ENCODE data around the gene TGFBR3L. TPM values are rescaled to one million over a fixed set of nuclear protein-coding genes. Genes with fewer than 3 reads are reported as not detected.

Gene TGFBR3L
- total and polyA plus RNA-seq, 5 donors, result 2.4 to 17.6 (median 12.9) TPM

DNA sequence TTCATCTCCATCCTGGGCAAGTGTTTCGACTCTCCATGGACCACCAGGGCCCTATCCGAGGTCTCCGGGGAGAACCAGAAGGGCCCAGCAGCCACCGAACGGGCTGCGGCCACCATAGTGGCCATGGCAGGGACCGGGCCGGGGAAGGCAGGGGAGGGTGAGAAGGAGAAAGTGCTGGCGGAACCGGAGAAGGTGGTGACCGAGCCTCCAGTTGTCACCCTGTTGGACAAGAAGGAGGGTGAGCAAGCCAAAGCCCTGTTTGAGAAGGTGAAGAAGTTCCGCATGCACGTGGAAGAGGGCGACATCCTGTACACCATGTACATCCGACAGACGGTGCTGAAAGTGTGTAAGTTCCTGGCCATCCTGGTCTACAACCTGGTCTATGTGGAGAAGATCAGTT is 15.7 kb upstream of the TGFBR3L start:
- Histone ChIP-seq H3K4me1 (ENCODE audit: control insufficient read depth, insufficient read depth, low read length) (no peaks in the 10 kb centered on the region), H3K9me3 (ENCODE audit: control insufficient read depth, low read length) (no peaks in the 10 kb centered on the region), H3K27me3 (ENCODE audit: control insufficient read depth, insufficient read depth) (no peaks in the 10 kb centered on the region), H3K27ac (ENCODE audit: low read length) (no peak overlapping the region), H3K4me3 (ENCODE audit: low read length) (no peak overlapping the region)
- intact Hi-C loops (cut with DNase I), result no loop called here
- WGBS, result 95% methylated on average over 16 of the region's 16 CpGs
- no peak for ATAC-seq
- no peak for DNase-seq

DNA sequence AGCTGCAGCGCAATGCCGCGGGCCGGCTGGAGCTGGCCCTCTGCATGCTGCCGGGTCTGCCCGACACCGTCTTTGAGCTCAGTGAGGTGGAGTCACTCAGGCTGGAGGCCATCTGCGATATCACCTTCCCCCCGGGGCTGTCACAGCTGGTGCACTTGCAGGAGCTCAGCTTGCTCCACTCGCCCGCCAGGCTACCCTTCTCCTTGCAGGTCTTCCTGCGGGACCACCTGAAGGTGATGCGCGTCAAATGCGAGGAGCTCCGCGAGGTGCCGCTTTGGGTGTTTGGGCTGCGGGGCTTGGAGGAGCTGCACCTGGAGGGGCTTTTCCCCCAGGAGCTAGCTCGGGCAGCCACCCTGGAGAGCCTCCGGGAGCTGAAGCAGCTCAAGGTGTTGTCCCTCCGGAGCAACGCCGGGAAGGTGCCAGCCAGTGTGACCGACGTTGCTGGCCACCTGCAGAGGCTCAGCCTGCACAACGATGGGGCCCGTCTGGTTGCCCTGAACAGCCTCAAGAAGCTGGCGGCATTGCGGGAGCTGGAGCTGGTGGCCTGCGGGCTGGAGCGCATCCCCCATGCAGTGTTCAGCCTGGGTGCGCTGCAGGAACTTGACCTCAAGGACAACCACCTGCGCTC is 14.8 kb upstream of the TGFBR3L start:
- 86% methylated on average over 34 of the region's 34 CpGs for WGBS
- DNase-seq (peak in 1 of 3 donors; percentile 57), ATAC-seq (no peak)
- Histone ChIP-seq H3K4me3 (ENCODE audit: low read length) (no peak overlapping the region), H3K27me3 (ENCODE audit: control insufficient read depth, insufficient read depth) (no peaks in the 10 kb centered on the region), H3K27ac (ENCODE audit: low read length) (no peak overlapping the region), H3K4me1 (ENCODE audit: control insufficient read depth, insufficient read depth, low read length) (peaks cover 4% of the 10 kb centered on the region), H3K9me3 (ENCODE audit: control insufficient read depth, low read length) (no peaks in the 10 kb centered on the region)
- intact Hi-C loops (cut with DNase I), result no loop called here

DNA sequence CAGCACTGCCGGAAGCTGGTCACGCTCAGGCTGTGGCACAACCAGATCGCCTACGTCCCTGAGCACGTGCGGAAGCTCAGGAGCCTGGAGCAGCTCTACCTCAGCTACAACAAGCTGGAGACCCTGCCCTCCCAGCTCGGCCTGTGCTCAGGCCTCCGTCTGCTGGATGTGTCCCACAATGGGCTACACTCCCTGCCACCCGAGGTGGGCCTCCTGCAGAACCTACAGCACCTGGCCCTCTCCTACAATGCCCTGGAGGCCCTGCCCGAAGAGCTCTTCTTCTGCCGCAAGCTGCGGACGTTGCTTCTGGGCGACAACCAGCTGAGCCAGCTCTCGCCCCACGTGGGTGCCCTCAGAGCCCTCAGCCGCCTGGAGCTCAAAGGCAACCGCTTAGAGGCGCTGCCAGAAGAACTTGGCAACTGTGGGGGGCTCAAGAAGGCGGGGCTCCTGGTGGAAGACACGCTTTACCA is 14.2 kb upstream of the TGFBR3L start:
- DNase-seq (peak in 1 of 3 donors; percentile 55), ATAC-seq (no peak)
- peaks cover 5% of the 10 kb centered on the region for H3K4me1 ChIP-seq (ENCODE audit: control insufficient read depth, insufficient read depth, low read length)
- intact Hi-C loops (cut with DNase I), result no loop called here
- H3K27ac ChIP-seq (ENCODE audit: low read length), result no peak overlapping the region
- H3K27me3 ChIP-seq (ENCODE audit: control insufficient read depth, insufficient read depth), result no peaks in the 10 kb centered on the region
- WGBS, result 78% methylated on average over 21 of the region's 21 CpGs
- H3K9me3 ChIP-seq (ENCODE audit: control insufficient read depth, low read length), result no peaks in the 10 kb centered on the region
- no peak overlapping the region for H3K4me3 ChIP-seq (ENCODE audit: low read length)

DNA sequence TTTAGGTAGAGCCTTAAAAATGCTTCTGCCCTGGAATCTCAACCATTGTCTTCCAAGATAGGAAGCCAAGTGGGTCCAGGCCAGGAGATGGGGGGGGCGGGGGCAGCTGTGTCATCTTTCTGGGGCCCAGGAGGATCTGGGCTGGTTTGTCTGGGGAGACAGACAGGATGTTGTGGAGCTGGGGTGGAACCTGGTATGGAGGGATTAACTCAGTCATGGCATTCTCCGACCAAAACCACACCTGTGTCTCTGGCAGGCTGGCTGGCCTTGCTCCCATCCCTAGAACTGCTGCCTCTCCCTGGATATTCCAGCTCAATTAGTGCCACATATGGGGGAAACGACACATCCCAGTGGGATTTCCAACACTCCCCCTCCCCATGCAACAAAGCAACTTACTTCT is 13.7 kb upstream of the TGFBR3L start:
- Histone ChIP-seq H3K9me3 (ENCODE audit: control insufficient read depth, low read length) (no peaks in the 10 kb centered on the region), H3K27me3 (ENCODE audit: control insufficient read depth, insufficient read depth) (no peaks in the 10 kb centered on the region), H3K4me3 (ENCODE audit: low read length) (no peak overlapping the region), H3K4me1 (ENCODE audit: control insufficient read depth, insufficient read depth, low read length) (peaks cover 5% of the 10 kb centered on the region), H3K27ac (ENCODE audit: low read length) (no peak overlapping the region)
- WGBS, result 66% methylated on average over 3 of the region's 3 CpGs
- intact Hi-C loops (cut with DNase I), result no loop called here
- DNase-seq (no peak), ATAC-seq (no peak)

DNA sequence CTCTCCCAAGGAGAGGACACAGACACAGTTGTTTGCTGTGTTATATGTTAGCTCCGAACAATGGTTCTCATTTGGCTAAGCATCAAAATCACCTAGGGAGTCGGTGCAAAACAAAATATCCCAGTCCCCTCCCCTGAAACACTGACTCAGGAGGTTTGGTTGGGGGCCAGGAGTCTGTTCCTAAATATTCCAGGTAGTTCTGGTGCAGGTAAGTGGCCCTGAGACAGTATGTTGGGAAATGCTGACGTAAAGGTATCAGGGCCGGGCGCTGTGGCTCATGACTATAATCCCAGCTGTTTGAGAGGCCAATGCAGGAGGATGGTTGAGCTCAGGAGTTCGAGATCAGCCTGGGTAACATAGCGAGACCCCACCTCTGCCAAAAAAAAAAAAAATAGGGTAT is 13.3 kb upstream of the TGFBR3L start:
- no peak for ATAC-seq
- Histone ChIP-seq H3K9me3 (ENCODE audit: control insufficient read depth, low read length) (no peaks in the 10 kb centered on the region), H3K27me3 (ENCODE audit: control insufficient read depth, insufficient read depth) (no peaks in the 10 kb centered on the region), H3K27ac (ENCODE audit: low read length) (no peak overlapping the region), H3K4me1 (ENCODE audit: control insufficient read depth, insufficient read depth, low read length) (peaks cover 5% of the 10 kb centered on the region), H3K4me3 (ENCODE audit: low read length) (no peak overlapping the region)
- intact Hi-C loops (cut with DNase I), result no loop called here
- DNase-seq, result no peak
- 91% methylated on average over 7 of the region's 7 CpGs for WGBS

DNA sequence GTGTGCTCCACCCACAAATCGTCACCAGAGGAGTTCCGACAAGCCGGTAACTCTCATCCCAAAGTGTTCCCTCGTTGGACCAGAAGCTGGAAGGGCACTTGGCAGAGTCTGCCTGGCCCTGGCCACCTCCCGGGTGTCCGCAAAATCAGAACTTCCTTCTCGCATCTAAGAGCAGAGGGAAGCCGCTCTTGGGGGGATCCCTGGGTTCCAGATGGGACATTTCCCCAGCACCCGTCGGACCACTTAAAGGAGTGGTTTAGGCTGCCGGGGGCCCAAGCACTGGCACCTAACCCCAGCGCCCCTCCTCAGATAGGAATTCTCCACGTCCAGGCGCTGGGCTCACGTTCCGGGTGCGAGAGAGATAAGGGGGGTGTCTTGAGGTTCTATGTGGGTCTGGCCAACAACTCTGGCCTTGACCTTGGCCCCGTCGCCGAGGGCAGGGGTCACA is 11.8 kb upstream of the TGFBR3L start:
- Histone ChIP-seq H3K4me3 (ENCODE audit: low read length) (peak overlapping the region; percentile 34), H3K27me3 (ENCODE audit: control insufficient read depth, insufficient read depth) (no peaks in the 10 kb centered on the region), H3K4me1 (ENCODE audit: control insufficient read depth, insufficient read depth, low read length) (peaks cover 5% of the 10 kb centered on the region), H3K27ac (ENCODE audit: low read length) (peak overlapping the region; percentile 71), H3K9me3 (ENCODE audit: control insufficient read depth, low read length) (no peaks in the 10 kb centered on the region)
- ATAC-seq, result no peak
- no peak for DNase-seq
- WGBS, result 16% methylated on average over 20 of the region's 20 CpGs
- intact Hi-C loops (cut with DNase I), result no loop called here

DNA sequence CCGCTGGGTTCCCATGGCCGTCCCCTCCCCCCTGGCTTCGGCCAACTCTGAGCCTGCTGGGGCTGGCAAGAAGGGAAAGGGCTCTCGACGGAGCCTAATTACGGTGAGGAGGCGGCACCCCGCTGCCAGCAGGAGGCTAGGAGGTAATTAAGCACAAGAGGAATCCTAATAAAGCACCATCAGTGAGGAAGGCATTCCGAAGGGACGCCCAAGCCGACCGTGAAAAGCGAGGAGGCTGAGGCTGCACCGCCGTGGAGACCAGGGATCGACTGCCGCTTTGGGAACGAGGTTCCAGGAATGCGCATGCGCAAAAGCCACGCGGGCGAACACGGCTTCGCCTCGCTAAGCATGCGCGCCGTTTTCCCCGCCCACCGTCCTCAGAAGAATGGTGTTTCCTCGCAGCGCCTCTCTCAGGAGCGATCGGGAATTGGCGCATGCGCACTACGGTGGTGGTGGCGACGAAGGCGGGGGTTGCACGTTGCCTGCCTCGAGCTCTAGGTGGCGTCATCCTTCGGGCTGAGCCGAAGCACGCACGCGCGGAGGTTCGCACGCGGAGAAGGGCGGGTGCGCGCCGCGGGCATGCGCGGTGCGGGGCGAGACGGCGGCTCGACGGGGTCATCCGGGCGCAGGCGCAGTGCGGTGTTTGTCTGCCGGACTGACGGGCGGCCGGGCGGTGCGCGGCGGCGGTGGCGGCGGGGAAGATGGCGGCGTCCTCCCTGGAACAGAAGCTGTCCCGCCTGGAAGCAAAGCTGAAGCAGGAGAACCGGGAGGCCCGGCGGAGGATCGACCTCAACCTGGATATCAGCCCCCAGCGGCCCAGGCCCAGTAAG is 11.2 kb upstream of the TGFBR3L start, which contains the start of gene MAP2K7:
TSS of gene MAP2K7 (plus strand) at position 634 of the 830 bp plus-strand sequence. CDS start at position 702, 68 bp downstream.
- Histone ChIP-seq H3K4me1 (ENCODE audit: control insufficient read depth, insufficient read depth, low read length) (peaks cover 5% of the 10 kb centered on the region), H3K27me3 (ENCODE audit: control insufficient read depth, insufficient read depth) (no peaks in the 10 kb centered on the region), H3K4me3 (ENCODE audit: low read length) (peak within 1 kb of the TSS; percentile 82), H3K9me3 (ENCODE audit: control insufficient read depth, low read length) (no peaks in the 10 kb centered on the region), H3K27ac (ENCODE audit: low read length) (peak within 1 kb of the TSS; percentile 71)
- ATAC-seq (peak; percentile 85 to 87), DNase-seq (peak; percentile 100)
- intact Hi-C loops (cut with DNase I), result no loop called here
- under 1% methylated on average over 89 of the region's 89 CpGs for WGBS

DNA sequence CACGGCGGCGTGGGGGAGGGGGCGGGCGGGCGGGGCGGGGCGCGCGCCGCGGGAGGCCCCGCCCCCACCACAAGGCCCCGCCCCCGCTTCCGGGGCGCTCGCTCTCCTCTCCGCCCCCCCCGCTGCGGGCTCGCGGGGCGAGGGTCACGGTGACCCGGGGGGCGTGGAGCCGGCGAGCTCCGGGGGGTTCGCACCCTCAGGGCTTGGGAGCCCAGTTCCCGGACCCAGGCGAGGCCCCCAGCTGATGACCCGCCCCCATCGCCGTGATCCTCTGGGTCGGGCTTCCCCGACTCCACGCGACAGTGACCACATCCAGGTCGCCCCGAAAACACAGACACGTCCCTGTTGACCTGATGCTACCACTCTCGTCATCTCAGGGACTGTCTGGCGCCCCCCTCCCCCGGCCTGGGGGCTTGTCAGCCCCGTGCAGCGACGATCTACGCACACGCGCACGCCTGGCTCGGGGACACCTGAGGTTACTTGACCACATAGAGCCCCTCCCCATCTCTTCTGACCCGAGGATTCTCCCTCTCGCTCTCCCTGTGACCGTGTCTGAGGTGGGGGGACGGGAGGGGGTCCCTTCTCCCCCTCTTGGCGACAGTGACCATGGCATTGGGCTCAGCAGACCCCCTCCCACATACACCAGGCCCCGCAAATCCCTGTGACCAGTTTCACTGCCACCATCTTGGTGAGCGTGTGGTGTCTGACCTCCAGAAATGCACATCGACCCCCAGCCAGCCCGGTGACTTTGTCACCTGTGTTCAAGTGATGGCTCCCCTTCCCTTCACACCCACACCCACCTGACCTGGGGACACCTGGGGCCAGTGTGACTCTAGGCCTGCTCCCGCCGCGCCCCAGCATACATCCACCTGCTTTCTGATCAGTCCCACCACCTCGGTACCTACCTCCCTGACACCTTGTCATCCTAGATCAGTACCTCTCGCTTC is 10.3 kb upstream of the TGFBR3L start:
- peak; percentile 56 to 89 (median 64) for DNase-seq
- H3K9me3 ChIP-seq (ENCODE audit: control insufficient read depth, low read length), result no peaks in the 10 kb centered on the region
- WGBS, result 11% methylated on average over 68 of the region's 68 CpGs
- peaks cover 5% of the 10 kb centered on the region for H3K4me1 ChIP-seq (ENCODE audit: control insufficient read depth, insufficient read depth, low read length)
- peak; percentile 17 to 36 for ATAC-seq
- no peaks in the 10 kb centered on the region for H3K27me3 ChIP-seq (ENCODE audit: control insufficient read depth, insufficient read depth)
- intact Hi-C loops (cut with DNase I), result no loop called here
- H3K27ac ChIP-seq (ENCODE audit: low read length), result peak overlapping the region; percentile 43
- peak overlapping the region; percentile 82 for H3K4me3 ChIP-seq (ENCODE audit: low read length)

DNA sequence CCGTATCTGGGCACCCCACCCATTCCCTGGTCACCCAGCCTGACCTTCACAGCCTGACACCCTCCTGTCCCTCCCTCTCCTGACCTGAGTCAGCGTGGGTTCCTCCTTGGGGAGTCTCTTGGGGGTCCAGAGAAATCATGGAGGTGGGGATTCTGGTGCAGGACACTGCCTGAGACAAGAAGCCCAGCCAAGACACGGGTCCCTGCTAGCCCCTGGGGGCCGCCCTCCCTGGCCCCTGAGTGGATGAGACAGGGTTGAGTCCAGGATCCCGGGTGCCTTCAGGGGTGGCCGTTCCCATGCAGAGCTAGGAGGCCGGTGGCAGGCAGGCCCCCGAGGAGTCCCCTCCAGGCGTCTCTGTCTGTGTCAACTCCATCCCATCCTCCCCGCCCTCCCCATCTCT is 9.4 kb upstream of the TGFBR3L start:
- H3K4me3 ChIP-seq (ENCODE audit: low read length), result no peak overlapping the region
- peak in 2 of 3 donors; percentile 55 to 67 for DNase-seq

DNA sequence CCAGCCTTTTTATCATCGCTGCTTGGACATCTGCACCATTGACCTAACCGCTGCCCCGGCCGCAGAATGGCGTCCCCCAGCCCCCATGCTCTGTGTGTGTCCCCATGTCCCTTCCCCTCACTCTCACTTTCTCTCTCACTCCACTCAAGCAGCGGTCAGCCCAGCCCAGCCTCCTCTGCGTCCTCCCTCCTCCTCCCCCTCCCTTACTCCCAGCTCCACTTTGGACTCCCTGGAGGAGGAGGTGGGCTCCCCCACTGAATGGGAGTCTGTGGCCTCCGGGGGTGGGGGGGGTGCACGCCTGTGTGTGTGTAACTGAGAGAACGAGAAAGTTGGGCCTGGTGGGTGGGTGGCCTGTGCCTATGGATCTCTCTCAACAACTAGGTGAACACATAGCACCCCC is 8.8 kb upstream of the TGFBR3L start:
- H3K27ac ChIP-seq (ENCODE audit: low read length), result no peak overlapping the region
- ATAC-seq (no peak), DNase-seq (peak in 1 of 3 donors; percentile 55)
- 88% methylated on average over 10 of the region's 10 CpGs for WGBS
- no peaks in the 10 kb centered on the region for H3K9me3 ChIP-seq (ENCODE audit: control insufficient read depth, low read length)
- intact Hi-C loops (cut with DNase I), result no loop called here
- no peaks in the 10 kb centered on the region for H3K27me3 ChIP-seq (ENCODE audit: control insufficient read depth, insufficient read depth)
- no peak overlapping the region for H3K4me3 ChIP-seq (ENCODE audit: low read length)
- H3K4me1 ChIP-seq (ENCODE audit: control insufficient read depth, insufficient read depth, low read length), result peaks cover 5% of the 10 kb centered on the region

More for the DNA sequence above, 9.4 kb upstream of the TGFBR3L start:
- intact Hi-C loops (cut with DNase I), result no loop called here
- 68% methylated on average over 10 of the region's 10 CpGs for WGBS
- no peak overlapping the region for H3K27ac ChIP-seq (ENCODE audit: low read length)
- ATAC-seq, result no peak
- no peaks in the 10 kb centered on the region for H3K9me3 ChIP-seq (ENCODE audit: control insufficient read depth, low read length)
- peaks cover 5% of the 10 kb centered on the region for H3K4me1 ChIP-seq (ENCODE audit: control insufficient read depth, insufficient read depth, low read length)
- no peaks in the 10 kb centered on the region for H3K27me3 ChIP-seq (ENCODE audit: control insufficient read depth, insufficient read depth)
